Smooth muscle cell (in vitro differentiated cells): ENCODE results near the gene ALS2CL. TPM values are rescaled to one million over a fixed set of nuclear protein-coding genes. Genes with fewer than 3 reads are reported as not detected.

ENCODE experiments used
- DNase-seq: peaks from one replicate; lab custom pipeline; 2025; ENCODE audit not compliant: unreplicated experiment; lab: John Stamatoyannopoulos, UW
- H2AFZ ChIP-seq: fragments of 200-600 bp; sonication (generic); 2 replicates; pipeline ENCODE4 v1.6.0; 2016; ENCODE audit warnings: antibody characterized with exemption, low read depth, mild to moderate bottlenecking
- H3F3A ChIP-seq: fragments of 200-600 bp; sonication (generic); 2 replicates; pipeline ENCODE4 v1.6.0; 2017; ENCODE audit warnings: antibody characterized with exemption, low read depth
- H3K27ac ChIP-seq: fragments of 200-600 bp; sonication (generic); 2 replicates; pipeline ENCODE4 v1.5.1; 2016; ENCODE audit warnings: low read depth, mild to moderate bottlenecking
- H3K27me3 ChIP-seq: fragments of 200-600 bp; sonication (generic); 2 replicates; pipeline ENCODE4 v1.6.1; 2016; ENCODE audit warnings: low read depth, mild to moderate bottlenecking
- H3K36me3 ChIP-seq: fragments of 200-600 bp; sonication (generic); 2 replicates; pipeline ENCODE4 v1.5.1; 2016; ENCODE audit warnings: low read depth
- H3K4me1 ChIP-seq: fragments of 200-600 bp; sonication (generic); 2 replicates; pipeline ENCODE4 v1.5.1; 2016; ENCODE audit warnings: low read depth
- H3K4me2 ChIP-seq: fragments of 200-600 bp; sonication (generic); 2 replicates; pipeline ENCODE4 v1.6.0; 2016; ENCODE audit warnings: mild to moderate bottlenecking
- H3K4me3 ChIP-seq: fragments of 200-600 bp; sonication (generic); 2 replicates; pipeline ENCODE4 v1.5.1; 2016; ENCODE audit warnings: mild to moderate bottlenecking
- H3K79me2 ChIP-seq: fragments of 200-600 bp; sonication (generic); 2 replicates; pipeline ENCODE4 v1.6.0; 2016; ENCODE audit warnings: low read depth, mild to moderate bottlenecking
- H3K9ac ChIP-seq: fragments of 200-600 bp; sonication (generic); 2 replicates; pipeline ENCODE4 v1.6.0; 2016; ENCODE audit warnings: low read depth
- H3K9me3 ChIP-seq: fragments of 200-600 bp; sonication (generic); replicated peaks from 2 replicates; pipeline ENCODE4 v1.5.1; 2016; ENCODE audit warnings: low read depth
- H4K20me1 ChIP-seq: fragments of 200-600 bp; sonication (generic); 2 replicates; pipeline ENCODE4 v1.6.0; 2016; ENCODE audit warnings: low read depth
- WGBS: methylation state at CpG from one replicate; pipeline ENCODE4 v1.1.7; 2016; ENCODE audit warnings: low lambda C conversion rate; 5-methylcytosine and 5-hydroxymethylcytosine counted together
- polyA plus RNA-seq: library from polyadenylated mRNA; unstranded; fragments of >200 nt; fragmentation: Nextera tagmentation; extraction: Ambion mirVana; gene quantifications from 2 replicates; pipeline ENCODE4 v1.2.1, GENCODE V29; 2016
- total RNA-seq: library from RNA; depleted of rRNA; stranded (reverse); fragments of >200 nt; gene quantifications from 2 replicates; pipeline ENCODE4 v1.2.3, GENCODE V29; 2014
- TF ChIP-seq, protein P1 (sequence below): fragments of 200-600 bp; sonication (generic); IDR thresholded peaks from 2 replicates; pipeline ENCODE4 v1.5.1; 2017; ENCODE audit warnings: borderline replicate concordance, mild to moderate bottlenecking, antibody characterized with exemption; ENCODE audit not compliant: insufficient read depth, poor library complexity, severe bottlenecking

Gene ALS2CL
- total and polyA plus RNA-seq, 2 experiments from 2014 or later = 8.5 to 9.4 TPM

DNA sequence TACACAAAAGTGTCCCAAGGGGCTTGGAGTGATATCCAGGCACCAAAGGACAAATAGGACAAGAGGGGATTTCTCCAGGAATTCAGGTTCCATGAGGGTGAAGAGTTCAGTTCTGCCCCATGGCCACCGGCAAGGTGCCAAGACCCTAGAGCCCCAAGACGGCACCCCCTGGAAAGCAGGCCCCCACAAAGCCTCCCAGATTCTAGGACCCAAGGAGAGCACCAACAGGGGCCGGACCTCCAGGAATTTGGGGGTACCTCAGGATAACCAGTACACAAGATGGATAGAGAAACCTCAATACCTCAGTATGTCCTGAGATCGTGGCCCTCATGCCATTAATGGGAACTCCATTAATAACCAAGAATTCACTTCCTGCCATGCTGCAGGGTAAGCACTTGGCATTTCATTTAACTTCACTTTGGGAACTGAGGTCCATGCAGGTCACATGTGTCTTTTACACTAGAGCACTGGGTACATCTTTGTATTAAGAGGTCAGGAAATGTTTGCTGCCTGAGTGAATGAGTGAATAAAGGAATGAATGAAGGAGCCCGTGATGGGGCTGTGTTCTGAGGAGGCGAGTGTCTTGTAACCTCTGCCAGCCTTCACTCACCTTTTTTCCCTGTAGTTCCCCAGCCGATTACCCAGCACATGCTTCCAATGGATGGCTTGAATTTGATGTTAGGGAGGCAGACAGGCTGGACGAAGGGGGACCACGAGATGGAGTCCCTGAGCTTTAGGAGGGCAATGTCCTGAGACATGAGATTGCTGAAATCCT is 39.7 kb upstream of the ALS2CL start:
- no peaks in the 10 kb centered on the region for H4K20me1 ChIP-seq
- H3K27me3 ChIP-seq = no peaks in the 10 kb centered on the region
- no peak overlapping the region for H3K4me2 ChIP-seq
- H3F3A ChIP-seq = no peaks in the 10 kb centered on the region
- DNase-seq = no peak
- no peaks in the 10 kb centered on the region for H3K9me3 ChIP-seq
- no peaks in the 10 kb centered on the region for H3K36me3 ChIP-seq
- no peak overlapping the region for H3K4me3 ChIP-seq
- H3K79me2 ChIP-seq = no peaks in the 10 kb centered on the region
- H2AFZ ChIP-seq = no peak overlapping the region
- TF ChIP-seq, protein P1, sequence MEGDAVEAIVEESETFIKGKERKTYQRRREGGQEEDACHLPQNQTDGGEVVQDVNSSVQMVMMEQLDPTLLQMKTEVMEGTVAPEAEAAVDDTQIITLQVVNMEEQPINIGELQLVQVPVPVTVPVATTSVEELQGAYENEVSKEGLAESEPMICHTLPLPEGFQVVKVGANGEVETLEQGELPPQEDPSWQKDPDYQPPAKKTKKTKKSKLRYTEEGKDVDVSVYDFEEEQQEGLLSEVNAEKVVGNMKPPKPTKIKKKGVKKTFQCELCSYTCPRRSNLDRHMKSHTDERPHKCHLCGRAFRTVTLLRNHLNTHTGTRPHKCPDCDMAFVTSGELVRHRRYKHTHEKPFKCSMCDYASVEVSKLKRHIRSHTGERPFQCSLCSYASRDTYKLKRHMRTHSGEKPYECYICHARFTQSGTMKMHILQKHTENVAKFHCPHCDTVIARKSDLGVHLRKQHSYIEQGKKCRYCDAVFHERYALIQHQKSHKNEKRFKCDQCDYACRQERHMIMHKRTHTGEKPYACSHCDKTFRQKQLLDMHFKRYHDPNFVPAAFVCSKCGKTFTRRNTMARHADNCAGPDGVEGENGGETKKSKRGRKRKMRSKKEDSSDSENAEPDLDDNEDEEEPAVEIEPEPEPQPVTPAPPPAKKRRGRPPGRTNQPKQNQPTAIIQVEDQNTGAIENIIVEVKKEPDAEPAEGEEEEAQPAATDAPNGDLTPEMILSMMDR = no peak
- H3K9ac ChIP-seq = no peak overlapping the region
- H3K27ac ChIP-seq = no peak overlapping the region
- no peaks in the 10 kb centered on the region for H3K4me1 ChIP-seq
- 87% methylated on average over 9 of the region's 9 CpGs for WGBS

DNA sequence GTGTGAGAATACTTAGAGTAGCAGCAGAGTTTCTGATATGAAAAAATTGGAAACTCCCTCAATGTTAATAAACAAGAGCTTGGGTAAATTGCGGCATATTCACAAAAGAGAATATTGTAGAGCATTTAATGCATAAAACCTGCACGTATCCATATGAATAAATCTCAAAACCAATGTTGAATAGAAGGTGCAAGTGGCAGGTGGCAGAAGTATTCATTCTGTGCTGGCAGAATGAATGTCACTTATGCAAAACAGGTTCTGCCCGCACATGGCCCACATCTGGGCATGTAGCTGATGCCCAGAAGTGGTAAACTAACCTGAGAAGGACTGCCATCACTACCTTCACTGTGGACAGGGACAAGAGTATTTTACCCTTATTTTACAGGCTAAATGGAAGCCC is 38.3 kb upstream of the ALS2CL start:
- no peaks in the 10 kb centered on the region for H3F3A ChIP-seq
- no peak overlapping the region for H3K4me3 ChIP-seq
- WGBS = 94% methylated on average over 3 of the region's 3 CpGs
- no peak overlapping the region for H3K9ac ChIP-seq
- no peak overlapping the region for H2AFZ ChIP-seq
- H3K27ac ChIP-seq = no peak overlapping the region
- H4K20me1 ChIP-seq = no peaks in the 10 kb centered on the region
- no peaks in the 10 kb centered on the region for H3K27me3 ChIP-seq
- H3K4me2 ChIP-seq = no peak overlapping the region
- no peaks in the 10 kb centered on the region for H3K9me3 ChIP-seq
- DNase-seq = no peak
- TF ChIP-seq, protein P1 = no peak
- no peaks in the 10 kb centered on the region for H3K79me2 ChIP-seq
- no peaks in the 10 kb centered on the region for H3K4me1 ChIP-seq
- no peaks in the 10 kb centered on the region for H3K36me3 ChIP-seq

DNA sequence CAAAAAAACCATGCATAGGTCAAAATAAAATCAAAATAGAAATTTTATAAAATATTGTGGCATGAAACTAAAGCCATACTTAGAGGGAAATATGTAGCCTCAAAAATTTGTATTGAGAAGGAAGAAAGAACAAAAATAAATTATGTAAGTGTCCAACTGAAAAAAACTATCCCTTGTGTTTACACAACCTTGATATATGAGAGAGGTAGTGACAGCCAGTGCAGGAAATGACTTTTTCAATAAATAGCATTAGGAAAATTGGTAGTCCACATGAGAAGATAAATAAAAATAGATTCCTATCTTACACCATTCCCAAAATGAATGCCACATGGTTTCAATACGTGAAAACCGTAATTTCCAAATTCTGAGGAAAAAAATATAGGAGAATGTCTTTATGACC is 37.3 kb upstream of the ALS2CL start:
- Histone ChIP-seq H3K79me2 (no peaks in the 10 kb centered on the region), H3K9ac (no peak overlapping the region), H2AFZ (no peak overlapping the region), H3K4me3 (no peak overlapping the region), H3F3A (peaks cover 5% of the 10 kb centered on the region), H3K4me2 (no peak overlapping the region), H4K20me1 (no peaks in the 10 kb centered on the region), H3K27me3 (no peaks in the 10 kb centered on the region), H3K4me1 (peaks cover 6% of the 10 kb centered on the region), H3K27ac (no peak overlapping the region), H3K9me3 (no peaks in the 10 kb centered on the region), H3K36me3 (no peaks in the 10 kb centered on the region)
- TF ChIP-seq, protein P1 = no peak
- WGBS = 89% methylated on average over 2 of the region's 2 CpGs
- DNase-seq = no peak

GRCh38 chr3:46729038-46729437 is 35.6 kb upstream of the ALS2CL start:
- Histone ChIP-seq H3K4me3 (no peak overlapping the region), H3K9ac (no peak overlapping the region), H3K36me3 (no peaks in the 10 kb centered on the region), H3K27ac (no peak overlapping the region), H3K79me2 (no peaks in the 10 kb centered on the region), H3K27me3 (no peaks in the 10 kb centered on the region), H3K4me2 (no peak overlapping the region), H2AFZ (no peak overlapping the region), H3K4me1 (peaks cover 7% of the 10 kb centered on the region), H3K9me3 (no peaks in the 10 kb centered on the region), H3F3A (peaks cover 10% of the 10 kb centered on the region), H4K20me1 (no peaks in the 10 kb centered on the region)
- 92% methylated on average over 4 of the region's 4 CpGs for WGBS
- no peak for DNase-seq
- TF ChIP-seq, protein P1 = no peak
